Measurements from ENCODE around the gene CHD2. TPM values are rescaled to one million over a fixed set of nuclear protein-coding genes. Genes with fewer than 3 reads are reported as not detected.

The CHD2 gene
- total and polyA plus RNA-seq, 2 experiments from 2014 or later, result 36.5 to 39.0 TPM

- H3F3A ChIP-seq (ENCODE audit: insufficient read depth), result peaks cover 86% of the 10 kb centered on the region
- in situ Hi-C loops (cut with MboI), result no loop called here
- no peaks in the 10 kb centered on the region for H4K20me1 ChIP-seq (ENCODE audit: insufficient read depth)
- peaks cover 77% of the 10 kb centered on the region for H3K4me1 ChIP-seq (ENCODE audit: insufficient read depth)
- no peaks in the 10 kb centered on the region for H3K9me2 ChIP-seq (ENCODE audit: insufficient read depth)
- H2AFZ ChIP-seq, result no peak overlapping the region
- H3K36me3 ChIP-seq (ENCODE audit: low read depth), result peaks cover 27% of the 10 kb centered on the region
- TF ChIP-seq EZH2phosphoT487 (IDR thresholded peaks at IDR 0.05; ENCODE audit: insufficient read depth, low read depth), result no peak
- TF ChIP-seq EZH2 (IDR thresholded peaks at IDR 0.05; ENCODE audit: insufficient read depth, poor library complexity, severe bottlenecking), result no peak
- peak overlapping the region; percentile 39 for H3K9ac ChIP-seq
- H3K27ac ChIP-seq, result peak overlapping the region; percentile 73
- DNase-seq, result peak; percentile 45
- H3K27me3 ChIP-seq (replicated peaks; ENCODE audit: insufficient read depth), result no peaks in the 10 kb centered on the region
- no peaks in the 10 kb centered on the region for H3K9me3 ChIP-seq (ENCODE audit: low read depth)
- H3K79me2 ChIP-seq (ENCODE audit: insufficient read depth), result peaks cover 100% of the 10 kb centered on the region
- 43 to 51% methylated on average over 5 of the region's 5 CpGs for WGBS, 2 experiments (ENCODE audit: low coverage in 1 of 2, low lambda C conversion rate in 2 of 2, missing lambda C conversion rate in 2 of 2)
- no peak overlapping the region for H3K4me3 ChIP-seq
- H3K4me2 ChIP-seq (ENCODE audit: unreplicated experiment), result peak overlapping the region; percentile 26
Observed at GRCh38 chr15:92920595-92921161, 20.6 kb downstream of the CHD2 start.

- TF ChIP-seq EZH2 (IDR thresholded peaks at IDR 0.05; ENCODE audit: insufficient read depth, poor library complexity, severe bottlenecking) (no peak), EZH2phosphoT487 (IDR thresholded peaks at IDR 0.05; ENCODE audit: insufficient read depth, low read depth) (no peak)
Observed at GRCh38 chr15:92921215-92922131, 21.3 kb downstream of the CHD2 start.

GRCh38 chr15:92922418-92923002 lies 22.4 kb downstream of the CHD2 start:
- TF ChIP-seq EZH2 (IDR thresholded peaks at IDR 0.05; ENCODE audit: insufficient read depth, poor library complexity, severe bottlenecking) (no peak), EZH2phosphoT487 (IDR thresholded peaks at IDR 0.05; ENCODE audit: insufficient read depth, low read depth) (no peak)

More at GRCh38 chr15:92921215-92922131, 21.3 kb downstream of the CHD2 start:
- H3K27ac ChIP-seq, result peak overlapping the region; percentile 73
- H3K36me3 ChIP-seq (ENCODE audit: low read depth), result peaks cover 35% of the 10 kb centered on the region
- WGBS, 2 experiments (ENCODE audit: low coverage in 1 of 2, low lambda C conversion rate in 2 of 2, missing lambda C conversion rate in 2 of 2), result 69 to 79% methylated on average over 4 of the region's 4 CpGs
- H3K4me1 ChIP-seq (ENCODE audit: insufficient read depth), result peaks cover 71% of the 10 kb centered on the region
- in situ Hi-C loops (cut with MboI), result no loop called here
- H3K9me2 ChIP-seq (ENCODE audit: insufficient read depth), result no peaks in the 10 kb centered on the region
- H4K20me1 ChIP-seq (ENCODE audit: insufficient read depth), result no peaks in the 10 kb centered on the region
- DNase-seq, result peak; percentile 85
- H3F3A ChIP-seq (ENCODE audit: insufficient read depth), result peaks cover 84% of the 10 kb centered on the region
- H3K9me3 ChIP-seq (ENCODE audit: low read depth), result no peaks in the 10 kb centered on the region
- peak overlapping the region; percentile 26 for H3K4me2 ChIP-seq (ENCODE audit: unreplicated experiment)
- H3K79me2 ChIP-seq (ENCODE audit: insufficient read depth), result peaks cover 100% of the 10 kb centered on the region
- no peaks in the 10 kb centered on the region for H3K27me3 ChIP-seq (replicated peaks; ENCODE audit: insufficient read depth)
- peak overlapping the region; percentile 39 for H3K9ac ChIP-seq
- H2AFZ ChIP-seq, result no peak overlapping the region
- 0 out of 2 replicates have a peak overlapping the region, but pooled peaks have one; percentile 15 for H3K4me3 ChIP-seq

GRCh38 chr15:92924216-92924615 lies 24.1 kb downstream of the CHD2 start:
- Histone ChIP-seq H3K9me2 (ENCODE audit: insufficient read depth) (no peaks in the 10 kb centered on the region), H3K9ac (no peak overlapping the region; the same call in 1 of the 2 replicates), H3F3A (ENCODE audit: insufficient read depth) (peaks cover 93% of the 10 kb centered on the region), H2AFZ (no peak overlapping the region), H4K20me1 (ENCODE audit: insufficient read depth) (no peaks in the 10 kb centered on the region), H3K4me3 (no peak overlapping the region), H3K4me1 (ENCODE audit: insufficient read depth) (peaks cover 71% of the 10 kb centered on the region), H3K9me3 (ENCODE audit: low read depth) (no peaks in the 10 kb centered on the region), H3K4me2 (ENCODE audit: unreplicated experiment) (no peak overlapping the region), H3K27ac (peak overlapping the region; percentile 31), H3K36me3 (ENCODE audit: low read depth) (peaks cover 50% of the 10 kb centered on the region), H3K27me3 (replicated peaks; ENCODE audit: insufficient read depth) (no peaks in the 10 kb centered on the region), H3K79me2 (ENCODE audit: insufficient read depth) (peaks cover 100% of the 10 kb centered on the region)
- 60 to 67% methylated on average over 7 of the region's 7 CpGs for WGBS, 2 experiments (ENCODE audit: low coverage in 1 of 2, low lambda C conversion rate in 2 of 2, missing lambda C conversion rate in 2 of 2)
- TF ChIP-seq EZH2phosphoT487 (IDR thresholded peaks at IDR 0.05; ENCODE audit: insufficient read depth, low read depth), result no peak
- no peak for TF ChIP-seq EZH2 (IDR thresholded peaks at IDR 0.05; ENCODE audit: insufficient read depth, poor library complexity, severe bottlenecking)
- no peak for DNase-seq
- in situ Hi-C loops (cut with MboI), result no loop called here

More at GRCh38 chr15:92922418-92923002, 22.4 kb downstream of the CHD2 start:
- H3K36me3 ChIP-seq (ENCODE audit: low read depth), result peaks cover 36% of the 10 kb centered on the region
- peaks cover 100% of the 10 kb centered on the region for H3K79me2 ChIP-seq (ENCODE audit: insufficient read depth)
- H3K9me3 ChIP-seq (ENCODE audit: low read depth), result no peaks in the 10 kb centered on the region
- H3K9ac ChIP-seq, result peak overlapping the region; percentile 39
- H3K9me2 ChIP-seq (ENCODE audit: insufficient read depth), result no peaks in the 10 kb centered on the region
- in situ Hi-C loops (cut with MboI), result no loop called here
- H3K27me3 ChIP-seq (replicated peaks; ENCODE audit: insufficient read depth), result no peaks in the 10 kb centered on the region
- peak overlapping the region; percentile 73 for H3K27ac ChIP-seq
- H3K4me3 ChIP-seq, result peak overlapping the region; percentile 15; the same call in 1 of the 2 replicates
- H4K20me1 ChIP-seq (ENCODE audit: insufficient read depth), result no peaks in the 10 kb centered on the region
- H3K4me2 ChIP-seq (ENCODE audit: unreplicated experiment), result peak overlapping the region; percentile 26
- 59 to 70% methylated on average over 5 of the region's 5 CpGs for WGBS, 2 experiments (ENCODE audit: low coverage in 1 of 2, low lambda C conversion rate in 2 of 2, missing lambda C conversion rate in 2 of 2)
- no peak overlapping the region for H2AFZ ChIP-seq
- H3F3A ChIP-seq (ENCODE audit: insufficient read depth), result peaks cover 84% of the 10 kb centered on the region
- no peak for DNase-seq
- peaks cover 67% of the 10 kb centered on the region for H3K4me1 ChIP-seq (ENCODE audit: insufficient read depth)

Data from GM23248 (cell line).